Breast epithelium (tissue), 3 donors: ENCODE data around the gene SLC37A3.

Experiments used
- POLR2A ChIP-seq: fragments of 450-650 bp; IDR thresholded peaks from one replicate; pipeline ENCODE4 v1.6.1; 2016; ENCODE audit warnings: antibody characterized with exemption, mild to moderate bottlenecking, moderate library complexity
- TF ChIP-seq, protein P1 (sequence below), 3 donors: fragments of 450-650 bp; IDR thresholded peaks; one replicate each; pipeline ENCODE4 v1.5.1; 2016 to 2017; ENCODE audit warnings: antibody characterized with exemption in 3 of 3, mild to moderate bottlenecking in 3 of 3, moderate library complexity in 3 of 3

- TF ChIP-seq, protein P1, sequence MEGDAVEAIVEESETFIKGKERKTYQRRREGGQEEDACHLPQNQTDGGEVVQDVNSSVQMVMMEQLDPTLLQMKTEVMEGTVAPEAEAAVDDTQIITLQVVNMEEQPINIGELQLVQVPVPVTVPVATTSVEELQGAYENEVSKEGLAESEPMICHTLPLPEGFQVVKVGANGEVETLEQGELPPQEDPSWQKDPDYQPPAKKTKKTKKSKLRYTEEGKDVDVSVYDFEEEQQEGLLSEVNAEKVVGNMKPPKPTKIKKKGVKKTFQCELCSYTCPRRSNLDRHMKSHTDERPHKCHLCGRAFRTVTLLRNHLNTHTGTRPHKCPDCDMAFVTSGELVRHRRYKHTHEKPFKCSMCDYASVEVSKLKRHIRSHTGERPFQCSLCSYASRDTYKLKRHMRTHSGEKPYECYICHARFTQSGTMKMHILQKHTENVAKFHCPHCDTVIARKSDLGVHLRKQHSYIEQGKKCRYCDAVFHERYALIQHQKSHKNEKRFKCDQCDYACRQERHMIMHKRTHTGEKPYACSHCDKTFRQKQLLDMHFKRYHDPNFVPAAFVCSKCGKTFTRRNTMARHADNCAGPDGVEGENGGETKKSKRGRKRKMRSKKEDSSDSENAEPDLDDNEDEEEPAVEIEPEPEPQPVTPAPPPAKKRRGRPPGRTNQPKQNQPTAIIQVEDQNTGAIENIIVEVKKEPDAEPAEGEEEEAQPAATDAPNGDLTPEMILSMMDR (IDR thresholded peaks at IDR 0.05) = no peak
- TF ChIP-seq POLR2A = no peak
These were observed 103.9 kb downstream of the SLC37A3 start for GRCh38 chr7:140294454-140294853.
